HG03175 (cell line): ENCODE data around the gene TNFRSF9.
"Not testable (repeated sequence)": the region's sequence is repeated elsewhere in the genome, so short reads cannot be mapped to it uniquely, and the experiment has no call there.

ENCODE experiments used
- ATAC-seq: cut with Tn5 transposase; IDR thresholded peaks from one replicate; pipeline ENCODE4 v1.9.1; 2021; ENCODE audit warnings: mild to moderate bottlenecking, moderate library complexity; ENCODE audit not compliant: unreplicated experiment

Gene TNFRSF9

GRCh38 chr1:7921796-7922195, 18.8 kb downstream of the TNFRSF9 start:
- no peak for ATAC-seq

- no peak for ATAC-seq
Observed at GRCh38 chr1:7919880-7920279, 20.8 kb downstream of the TNFRSF9 start.

GRCh38 chr1:7917971-7918370, 22.7 kb downstream of the TNFRSF9 start:
- ATAC-seq, result not testable (repeated sequence)

- ATAC-seq, result no peak
Observed at GRCh38 chr1:7916501-7916830, 24.2 kb downstream of the TNFRSF9 start.

DNA sequence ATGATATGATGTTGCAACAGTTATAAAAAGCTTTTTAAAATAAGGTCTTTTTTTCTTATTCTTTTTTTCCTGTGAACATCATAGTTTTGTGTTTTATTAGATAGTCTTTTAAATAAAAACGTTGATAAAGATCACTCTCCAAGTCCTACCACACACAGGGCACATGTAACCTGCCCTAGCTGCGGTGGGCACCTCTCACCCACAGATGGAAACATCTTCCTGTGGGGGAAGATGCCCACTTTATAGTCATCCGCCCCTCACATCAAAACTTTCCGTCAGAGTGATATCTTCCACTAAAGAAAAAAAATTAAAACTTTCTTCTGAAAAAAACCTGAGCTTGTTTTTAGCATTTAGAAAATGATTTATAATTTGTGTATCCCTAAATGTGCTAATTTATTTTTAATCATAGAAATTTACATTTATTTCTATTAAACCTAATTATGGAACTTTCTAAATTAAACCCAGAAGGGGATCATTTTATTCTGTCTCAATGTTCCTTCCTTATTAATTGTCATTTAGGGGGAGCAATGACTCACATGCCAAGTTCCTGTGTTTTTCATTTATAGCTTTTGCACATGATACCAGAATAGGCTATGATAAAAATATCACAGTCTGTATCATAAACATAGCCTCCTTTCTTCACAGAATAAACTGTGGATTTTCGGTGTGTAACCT, 24.7 kb downstream of the TNFRSF9 start:
- ATAC-seq, result no peak

DNA sequence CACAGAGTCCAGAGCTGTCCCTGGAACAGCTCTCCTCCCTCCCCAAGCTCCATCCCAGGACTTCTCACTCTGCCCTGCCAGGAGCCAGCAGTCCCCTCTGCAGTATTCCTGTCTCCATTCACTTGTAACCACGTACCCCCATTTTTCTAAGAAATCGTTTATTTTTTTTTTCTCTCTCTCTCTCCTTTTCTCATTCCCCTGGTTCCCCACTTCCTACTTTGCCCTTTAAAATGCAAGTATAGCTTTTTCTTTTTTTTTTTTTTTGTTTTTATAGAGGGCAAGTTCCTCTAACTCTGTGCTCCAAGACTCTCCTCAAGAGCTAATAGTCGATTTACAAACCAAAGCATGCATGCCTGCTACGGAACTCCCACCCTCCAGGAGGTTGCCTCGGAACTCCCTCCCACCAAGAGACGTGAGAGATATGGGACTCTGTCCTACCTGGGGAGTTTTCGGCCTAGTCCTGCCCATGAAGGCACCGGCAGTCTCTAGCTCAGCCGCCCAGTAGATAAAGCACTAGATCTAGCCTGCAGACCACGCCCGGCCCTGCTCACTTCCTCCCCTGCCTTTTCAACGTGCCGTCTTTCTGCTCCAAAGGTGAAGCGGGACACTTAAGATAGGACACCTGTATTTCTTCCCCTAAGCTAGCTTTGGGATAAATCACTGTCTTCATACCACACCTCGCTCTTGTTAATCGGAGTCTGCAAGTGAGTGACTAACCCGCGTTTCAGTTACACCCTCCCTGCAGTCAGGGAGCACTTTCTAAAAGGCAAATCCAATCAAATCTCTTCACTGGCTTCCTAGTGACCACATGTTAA, 27.7 kb downstream of the TNFRSF9 start:
- ATAC-seq, result no peak

DNA sequence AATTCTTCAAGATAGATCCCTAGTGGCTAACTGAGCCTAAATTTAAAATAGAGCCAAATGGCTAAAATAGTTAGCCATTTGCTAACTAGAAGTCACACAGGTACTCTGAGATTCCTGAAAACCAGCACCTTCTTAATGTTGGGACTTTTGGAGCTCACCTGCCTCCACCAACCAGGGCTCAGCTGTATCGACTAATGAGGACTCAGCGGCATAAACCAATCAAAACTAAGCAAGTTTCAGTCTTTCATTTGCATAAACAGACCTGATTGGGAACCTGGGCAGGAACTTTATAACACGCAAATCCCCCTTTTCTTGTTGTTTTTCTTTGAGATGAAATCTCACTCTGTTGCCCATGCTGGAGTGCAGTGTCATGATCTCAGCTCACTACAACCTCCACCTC, 28.5 kb downstream of the TNFRSF9 start:
- ATAC-seq, result no peak

DNA sequence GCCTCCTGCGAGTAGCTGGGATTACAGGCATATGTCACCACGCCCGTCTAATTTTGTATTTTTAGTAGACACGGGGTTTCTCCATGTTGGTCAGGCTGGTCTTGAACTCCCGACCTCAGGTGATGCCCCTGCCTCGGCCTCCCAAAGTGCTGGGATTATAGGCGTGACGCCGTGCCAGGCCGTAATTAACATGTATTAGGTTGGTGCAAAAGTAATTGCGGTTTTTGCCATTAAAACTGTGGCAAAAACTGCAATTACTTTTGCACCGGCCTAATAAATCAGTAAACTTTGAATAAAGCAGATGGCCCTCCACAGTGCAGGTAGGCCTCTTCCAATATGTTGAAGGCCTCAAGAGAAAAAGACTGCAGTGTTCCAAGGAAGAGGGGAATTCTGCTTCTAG, 35.4 kb downstream of the TNFRSF9 start:
- no peak for ATAC-seq

GRCh38 chr1:7902478-7903085, 38.1 kb downstream of the TNFRSF9 start:
- no peak for ATAC-seq

GRCh38 chr1:7899741-7900140, 40.9 kb downstream of the TNFRSF9 start:
- no peak for ATAC-seq

DNA sequence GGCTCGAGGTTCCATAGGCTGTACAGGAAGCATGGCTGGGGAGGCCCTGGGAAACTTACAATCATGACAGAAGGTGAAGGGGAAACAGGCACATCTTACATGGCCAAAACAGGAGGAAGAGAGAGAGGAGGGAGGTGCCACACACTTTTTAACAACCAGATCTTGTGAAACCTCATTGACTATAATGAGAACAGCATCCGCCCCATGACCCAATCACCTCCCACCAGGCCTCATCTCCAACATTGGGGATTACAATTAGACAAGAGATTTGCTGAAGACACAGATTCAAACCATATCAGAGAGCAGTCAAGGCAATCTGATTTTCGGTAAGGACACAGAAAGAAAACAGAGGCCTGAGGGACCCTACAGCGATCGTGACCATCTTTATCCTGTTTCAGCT, 41.7 kb downstream of the TNFRSF9 start:
- no peak for ATAC-seq

GRCh38 chr1:7896994-7897393, 43.6 kb downstream of the TNFRSF9 start:
- no peak for ATAC-seq

DNA sequence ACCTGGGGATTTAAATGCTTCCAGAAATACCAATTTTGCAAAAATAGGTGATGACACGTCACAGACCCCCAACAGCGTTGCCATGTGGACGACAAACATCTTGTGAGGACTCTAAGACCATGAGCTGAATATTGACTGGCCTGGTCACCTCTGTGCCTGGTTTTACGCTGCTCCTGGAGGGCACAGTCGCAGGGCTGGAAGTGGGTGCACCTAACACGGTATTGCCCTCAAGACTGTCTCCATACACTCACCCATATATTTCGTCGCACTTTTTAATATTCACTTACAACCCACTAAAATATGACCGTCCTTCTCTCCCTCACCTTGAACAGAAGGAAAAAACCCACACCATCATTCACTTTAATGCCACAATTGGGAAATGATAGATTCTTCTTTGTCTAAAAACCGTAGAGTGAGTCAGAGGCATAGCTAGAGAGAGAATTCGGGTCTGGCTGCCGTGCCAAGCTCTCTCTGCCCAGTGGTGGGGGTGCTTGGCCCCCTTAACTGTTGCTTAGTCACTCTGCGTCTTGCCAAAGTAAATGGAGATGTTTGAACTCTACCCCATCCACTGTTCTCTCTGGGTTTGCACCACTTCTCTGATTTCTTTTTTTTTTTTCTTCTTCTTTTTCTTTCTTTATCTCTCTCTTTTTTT, 47.0 kb downstream of the TNFRSF9 start:
- ATAC-seq, result no peak

GRCh38 chr1:7891804-7892203, 48.8 kb downstream of the TNFRSF9 start:
- no peak for ATAC-seq

DNA sequence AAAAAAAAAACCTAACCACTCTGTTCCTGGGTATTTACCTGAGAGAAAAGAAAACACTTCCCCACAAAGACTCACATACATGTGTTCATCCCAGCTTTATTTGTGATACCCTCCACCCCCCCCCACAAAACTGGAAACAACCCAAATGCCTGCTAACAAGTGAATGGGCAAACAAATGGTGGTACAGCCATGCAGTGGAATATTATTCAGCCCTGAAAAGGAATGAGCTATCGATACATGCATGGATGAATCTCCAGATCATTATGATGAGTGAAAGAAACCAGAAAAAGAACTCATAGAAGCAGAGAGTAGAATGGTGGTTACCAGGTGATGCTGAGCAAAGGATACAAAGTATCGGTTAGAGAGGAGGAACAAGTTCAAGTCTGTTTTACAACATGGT, 49.8 kb downstream of the TNFRSF9 start:
- ATAC-seq, result no peak

- no peak for ATAC-seq
Observed at GRCh38 chr1:7888248-7889081, 52.2 kb downstream of the TNFRSF9 start.

- ATAC-seq, result no peak
Observed at GRCh38 chr1:7886405-7886745, 54.3 kb downstream of the TNFRSF9 start.

DNA sequence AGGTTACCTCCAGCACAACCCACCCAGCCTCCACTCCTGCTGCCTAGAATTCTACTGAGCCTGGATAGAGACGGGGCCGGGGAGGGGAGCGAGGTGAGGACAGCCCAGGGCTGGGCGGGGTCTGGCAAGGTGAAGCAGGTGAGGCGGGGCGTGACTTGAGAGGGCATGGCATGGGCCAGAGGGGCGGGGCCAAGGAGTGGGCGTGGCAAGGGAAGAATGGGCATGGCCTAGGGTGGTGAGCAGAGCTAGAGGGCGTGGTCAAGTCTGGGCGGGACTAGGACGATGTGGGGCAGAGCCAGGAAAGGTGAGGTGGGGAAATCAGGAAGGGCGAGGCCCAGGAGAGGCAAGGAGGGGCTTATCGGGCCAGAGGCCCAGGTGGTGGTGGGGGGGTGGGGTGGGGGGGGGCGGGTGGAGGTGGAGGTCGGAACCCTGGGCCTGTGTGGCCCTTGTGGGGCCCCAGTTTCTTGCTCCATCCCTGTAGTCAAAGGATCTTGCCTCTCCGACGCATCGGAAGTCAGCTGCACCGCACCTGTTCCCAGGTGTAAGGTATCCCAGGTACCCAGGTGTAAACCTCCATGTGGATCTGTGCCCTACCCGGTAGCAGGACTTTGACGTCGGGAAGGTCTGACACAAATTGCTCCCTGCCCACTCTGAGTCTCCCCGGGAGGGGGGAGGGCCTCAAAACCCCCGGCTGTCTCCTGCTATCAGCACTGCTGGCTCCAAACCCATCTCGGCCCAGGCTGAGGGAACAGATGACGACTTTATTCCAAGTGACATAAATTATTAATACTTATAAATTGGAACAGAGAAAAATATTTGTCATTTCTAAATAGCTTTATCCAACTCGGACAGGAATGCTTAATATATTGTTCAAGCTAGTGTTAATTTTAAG, 54.9 kb downstream of the TNFRSF9 start:
- ATAC-seq, result no peak

DNA sequence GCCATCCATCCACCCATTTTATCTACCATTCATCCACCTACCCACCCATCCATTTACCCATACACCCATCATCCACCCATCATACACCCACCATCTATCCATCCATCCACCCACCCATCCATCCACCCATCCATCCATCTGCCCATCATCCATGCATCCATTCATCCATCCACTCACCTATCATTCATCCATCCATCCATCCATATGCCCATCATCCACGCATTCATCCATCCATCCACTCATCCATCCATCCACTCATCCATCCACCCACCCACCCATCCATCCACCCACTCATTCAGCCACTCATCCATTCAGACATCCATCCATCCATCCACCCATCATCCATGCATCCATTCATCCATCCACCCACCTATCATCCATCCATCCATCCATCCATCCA, 55.9 kb downstream of the TNFRSF9 start:
- ATAC-seq, result no peak

DNA sequence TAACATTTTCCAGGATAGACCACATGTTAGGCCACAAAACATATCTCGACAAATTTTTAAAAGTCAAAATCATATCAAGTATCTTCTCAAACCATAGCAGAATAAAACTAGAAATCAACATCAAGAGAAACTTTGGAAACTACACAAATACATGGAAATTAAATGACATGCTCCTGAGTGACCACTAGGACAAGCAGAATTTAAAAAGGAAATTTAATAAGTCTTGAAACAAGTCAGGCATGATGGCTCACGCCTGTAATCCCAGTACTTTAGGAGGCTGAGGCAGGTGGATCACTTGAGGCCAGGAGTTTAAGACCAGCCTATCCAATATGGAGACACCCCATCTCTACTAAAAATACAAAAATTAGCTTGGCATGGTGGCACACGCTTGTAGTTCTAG, 61.4 kb downstream of the TNFRSF9 start:
- no peak for ATAC-seq
